Prostate gland (tissue), 2 donors: ENCODE results near the gene LRGUK. TPM values are rescaled to one million over a fixed set of nuclear protein-coding genes. Genes with fewer than 3 reads are reported as not detected.

ENCODE experiments used
- DNase-seq: peaks from one replicate; pipeline ENCODE4 v3.0.0-alpha.2; 2019; ENCODE audit warnings: low spot score
- H3K27ac ChIP-seq, 2 donors: fragments of 200-600 bp; sonication (generic); 2 replicates each; pipeline ENCODE4 v1.5.1; 2017 to 2019
- H3K27me3 ChIP-seq: fragments of 200-600 bp; sonication (generic); replicated peaks from 2 replicates; pipeline ENCODE4 v1.5.1; 2019; ENCODE audit not compliant: insufficient read depth
- H3K36me3 ChIP-seq, 2 donors: fragments of 200-600 bp; sonication (generic); 1 replicate in 1 of 2; 2 replicates in 1 of 2; pipeline versions ENCODE4 v1.5.1 to v1.8.1; 2017 to 2019
- H3K4me1 ChIP-seq: fragments of 200-600 bp; sonication (generic); replicated peaks from 2 replicates; pipeline ENCODE4 v1.5.1; 2019
- H3K4me3 ChIP-seq, 2 donors: fragments of 200-600 bp; sonication (generic); 2 replicates each; pipeline ENCODE4 v1.5.1; 2017 to 2019
- H3K9me3 ChIP-seq: fragments of 200-600 bp; sonication (generic); 2 replicates; pipeline ENCODE4 v1.5.1; 2017
- POLR2A ChIP-seq: fragments of 450-650 bp; IDR thresholded peaks from one replicate; pipeline ENCODE4 v1.6.1; 2016; ENCODE audit warnings: antibody characterized with exemption, mild to moderate bottlenecking
- POLR2AphosphoS5 ChIP-seq: sonication (generic); formaldehyde crosslinking; IDR thresholded peaks from one replicate; pipeline ENCODE4 v1.6.1; 2017; ENCODE audit warnings: antibody characterized with exemption
- WGBS: methylation state at CpG from one replicate; pipeline ENCODE4 v1.1.5; 2018; 5-methylcytosine and 5-hydroxymethylcytosine counted together
- intact Hi-C: fragments of 100-400 bp; cut with DNase I; formaldehyde crosslinking; loops from one replicate; pipeline ENCODE4 v1.14.2; 2022
- total RNA-seq, 2 donors: library from RNA; depleted of rRNA; stranded (reverse); fragments of >200 nt; gene quantifications; one replicate each; pipeline ENCODE4 v1.1.0, GENCODE V29; 2016
- TF ChIP-seq, protein P1 (sequence below), 4 experiments: fragments of 200-600 bp in 2 of 4; fragments of 450-650 bp in 2 of 4; sonication (generic) in 2 of 4; IDR thresholded peaks; 1 replicate in 3 of 4; 2 replicates in 1 of 4; pipeline ENCODE4 v1.5.1; 2016 to 2019; ENCODE audit warnings: antibody characterized with exemption in 4 of 4, mild to moderate bottlenecking in 2 of 4, moderate library complexity in 2 of 4

The LRGUK gene
- total RNA-seq, 2 donors from 2014 or later = 1.3 to 4.9 TPM

DNA sequence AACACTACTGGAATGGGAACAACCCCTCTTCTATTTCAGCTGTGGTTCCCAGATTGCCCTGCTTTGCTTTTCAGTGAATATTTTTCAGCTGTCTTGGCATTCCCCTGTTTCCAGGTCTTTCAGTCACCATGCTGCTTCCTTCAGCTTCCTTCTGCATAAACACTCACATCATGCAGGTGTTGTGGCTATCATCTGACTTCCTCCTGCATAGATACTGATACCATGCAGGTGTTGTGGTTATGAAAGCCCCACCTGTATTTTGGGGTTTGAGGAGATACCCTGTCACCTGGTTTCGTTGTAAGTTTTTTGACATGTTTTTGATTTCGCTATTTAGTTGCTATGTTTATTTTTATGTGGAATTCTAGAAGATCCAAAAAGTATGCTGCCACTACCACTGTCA, 118.1 kb downstream of the LRGUK start:
- H3K36me3 ChIP-seq = no peaks in the 10 kb centered on the region
- no peaks in the 10 kb centered on the region for H3K4me1 ChIP-seq
- no peaks in the 10 kb centered on the region for H3K9me3 ChIP-seq
- no peak for DNase-seq
- TF ChIP-seq POLR2A = no peak
- no peak for TF ChIP-seq POLR2AphosphoS5
- TF ChIP-seq, protein P1, sequence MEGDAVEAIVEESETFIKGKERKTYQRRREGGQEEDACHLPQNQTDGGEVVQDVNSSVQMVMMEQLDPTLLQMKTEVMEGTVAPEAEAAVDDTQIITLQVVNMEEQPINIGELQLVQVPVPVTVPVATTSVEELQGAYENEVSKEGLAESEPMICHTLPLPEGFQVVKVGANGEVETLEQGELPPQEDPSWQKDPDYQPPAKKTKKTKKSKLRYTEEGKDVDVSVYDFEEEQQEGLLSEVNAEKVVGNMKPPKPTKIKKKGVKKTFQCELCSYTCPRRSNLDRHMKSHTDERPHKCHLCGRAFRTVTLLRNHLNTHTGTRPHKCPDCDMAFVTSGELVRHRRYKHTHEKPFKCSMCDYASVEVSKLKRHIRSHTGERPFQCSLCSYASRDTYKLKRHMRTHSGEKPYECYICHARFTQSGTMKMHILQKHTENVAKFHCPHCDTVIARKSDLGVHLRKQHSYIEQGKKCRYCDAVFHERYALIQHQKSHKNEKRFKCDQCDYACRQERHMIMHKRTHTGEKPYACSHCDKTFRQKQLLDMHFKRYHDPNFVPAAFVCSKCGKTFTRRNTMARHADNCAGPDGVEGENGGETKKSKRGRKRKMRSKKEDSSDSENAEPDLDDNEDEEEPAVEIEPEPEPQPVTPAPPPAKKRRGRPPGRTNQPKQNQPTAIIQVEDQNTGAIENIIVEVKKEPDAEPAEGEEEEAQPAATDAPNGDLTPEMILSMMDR (IDR thresholded peaks at IDR 0.05) = no peak
- no peak overlapping the region for H3K4me3 ChIP-seq
- no peak overlapping the region for H3K27ac ChIP-seq
- no peaks in the 10 kb centered on the region for H3K27me3 ChIP-seq
- intact Hi-C loops = no loop called here
- 88% methylated on average over 2 of the region's 2 CpGs for WGBS

DNA sequence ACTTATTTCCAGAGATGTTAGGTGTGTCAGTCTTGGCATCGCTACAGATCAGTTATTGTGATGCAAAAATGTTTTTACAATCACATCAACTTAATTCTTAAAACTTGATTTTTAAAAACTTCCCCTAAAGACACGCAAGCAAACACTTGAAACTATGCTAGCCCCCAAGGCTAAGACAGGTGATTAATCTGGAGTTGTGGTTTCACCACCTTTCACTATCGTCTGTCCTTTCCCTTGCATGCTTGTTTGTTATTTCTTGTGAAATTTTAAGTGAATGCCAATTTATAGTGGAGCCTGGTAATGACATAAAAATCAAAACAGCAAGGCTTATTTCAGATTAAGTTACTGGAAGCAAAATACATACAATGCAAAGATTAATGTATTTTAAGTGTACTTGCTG, 119.2 kb downstream of the LRGUK start:
- no peaks in the 10 kb centered on the region for H3K27me3 ChIP-seq
- H3K4me1 ChIP-seq = no peaks in the 10 kb centered on the region
- no peak overlapping the region for H3K4me3 ChIP-seq
- no peak for DNase-seq
- intact Hi-C loops = no loop called here
- 50% methylated on average over 3 of the region's 3 CpGs for WGBS
- no peaks in the 10 kb centered on the region for H3K36me3 ChIP-seq
- H3K9me3 ChIP-seq = no peaks in the 10 kb centered on the region
- TF ChIP-seq, protein P1 (IDR thresholded peaks at IDR 0.05) = no peak
- TF ChIP-seq POLR2AphosphoS5 (no peak), POLR2A (no peak)
- no peak overlapping the region for H3K27ac ChIP-seq

DNA sequence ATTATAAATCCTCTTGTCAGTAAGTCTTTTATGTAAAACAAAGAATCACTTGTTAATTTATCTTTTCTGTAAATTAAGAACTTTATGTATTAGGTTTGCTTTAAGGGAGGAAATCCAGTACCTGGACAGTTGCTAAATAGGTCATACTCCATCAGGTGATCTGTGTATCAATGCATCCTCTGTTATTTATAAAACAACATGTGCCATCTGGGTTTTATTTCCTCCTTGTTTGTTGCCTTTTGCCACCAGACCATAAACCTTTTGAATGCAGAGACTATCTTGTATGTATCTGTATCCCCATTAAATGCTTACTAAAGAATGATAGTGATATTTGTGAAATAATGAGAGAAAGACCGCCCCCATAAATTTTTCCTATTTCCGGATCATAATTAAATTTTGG, 119.6 kb downstream of the LRGUK start:
- Histone ChIP-seq H3K36me3 (no peaks in the 10 kb centered on the region), H3K27me3 (no peaks in the 10 kb centered on the region), H3K4me3 (no peak overlapping the region), H3K4me1 (no peaks in the 10 kb centered on the region), H3K9me3 (no peaks in the 10 kb centered on the region), H3K27ac (no peak overlapping the region)
- DNase-seq = no peak
- WGBS = 62% methylated on average over 2 of the region's 2 CpGs
- intact Hi-C loops = no loop called here
- no peak for TF ChIP-seq POLR2A
- TF ChIP-seq, protein P1 (IDR thresholded peaks at IDR 0.05) = no peak
- no peak for TF ChIP-seq POLR2AphosphoS5

DNA sequence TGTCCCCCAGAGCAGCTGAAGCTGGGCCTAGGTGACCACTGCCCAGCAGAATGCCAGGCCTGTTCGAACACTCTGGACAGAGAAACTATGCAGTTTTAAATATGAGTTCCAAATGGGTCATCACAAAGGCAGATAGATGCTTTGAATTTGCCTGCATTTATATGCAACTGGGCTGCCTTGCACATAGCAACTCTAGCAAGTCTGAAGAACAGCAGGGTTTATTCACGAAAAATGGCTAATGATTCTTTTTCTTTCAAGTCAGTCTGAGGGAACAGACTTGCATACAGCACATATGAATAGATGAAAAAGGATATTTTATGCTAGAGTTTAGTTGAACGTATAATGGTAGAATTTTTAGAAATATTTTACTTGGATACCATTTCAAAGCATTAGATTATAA, 121.1 kb downstream of the LRGUK start:
- Histone ChIP-seq H3K27me3 (no peaks in the 10 kb centered on the region), H3K27ac (no peak overlapping the region), H3K4me3 (no peak overlapping the region), H3K36me3 (no peaks in the 10 kb centered on the region), H3K4me1 (no peaks in the 10 kb centered on the region), H3K9me3 (no peaks in the 10 kb centered on the region)
- DNase-seq = no peak
- 80% methylated on average over 3 of the region's 3 CpGs for WGBS
- TF ChIP-seq POLR2AphosphoS5 (no peak), POLR2A (no peak)
- TF ChIP-seq, protein P1 (IDR thresholded peaks at IDR 0.05) = no peak
- intact Hi-C loops = no loop called here

DNA sequence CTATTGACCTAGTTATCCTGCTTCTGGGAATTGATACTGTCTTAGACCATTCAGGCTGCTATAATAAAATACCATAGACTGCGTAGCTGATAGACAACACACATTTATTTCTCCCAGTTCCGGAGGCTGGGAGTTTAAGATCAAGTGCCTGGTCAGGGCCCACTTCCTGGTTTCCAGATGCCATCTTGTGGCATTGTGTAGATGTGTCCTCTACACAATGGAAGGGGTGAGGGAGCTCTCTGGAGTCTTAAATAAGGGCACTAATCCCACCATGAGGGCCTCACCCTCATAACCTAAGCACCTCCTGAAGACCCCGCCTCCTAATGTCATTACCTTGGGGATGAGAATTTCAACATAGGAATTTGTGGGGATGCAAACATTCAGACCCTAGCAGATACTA, 127.2 kb downstream of the LRGUK start:
- H3K4me1 ChIP-seq = no peaks in the 10 kb centered on the region
- WGBS = 95% methylated on average over 3 of the region's 3 CpGs
- no peaks in the 10 kb centered on the region for H3K27me3 ChIP-seq
- DNase-seq = no peak
- TF ChIP-seq, protein P1 (IDR thresholded peaks at IDR 0.05) = no peak
- no peak for TF ChIP-seq POLR2A
- TF ChIP-seq POLR2AphosphoS5 = no peak
- intact Hi-C loops = no loop called here
- H3K27ac ChIP-seq = no peak overlapping the region
- H3K36me3 ChIP-seq = no peaks in the 10 kb centered on the region
- H3K9me3 ChIP-seq = no peaks in the 10 kb centered on the region
- H3K4me3 ChIP-seq = no peak overlapping the region
